Gastrocnemius medialis (tissue), 4 donors: ENCODE measurements around the gene TMEM37. TPM values are rescaled to one million over a fixed set of nuclear protein-coding genes. Genes with fewer than 3 reads are reported as not detected.
A peak's percentile ranks its signal among the peaks of the same experiment; 100 is the strongest.

Source experiments
- ATAC-seq, 2 donors: fragments of 150-250 bp; one replicate each; pipeline ENCODE4 v1.9.1; 2016
- DNase-seq, 2 donors: peaks; one replicate each; pipeline ENCODE4 v3.0.0-alpha.2; 2019
- H3K27ac ChIP-seq, 4 donors: fragments of 200-600 bp; sonication (generic); 1 replicate in 1 of 4; 2 replicates in 3 of 4; pipeline ENCODE4 v1.5.1; 2016 to 2018; ENCODE audit warnings: mild to moderate bottlenecking in 2 of 4, moderate library complexity in 1 of 4
- H3K27me3 ChIP-seq, 3 donors: fragments of 200-600 bp; sonication (generic) in 2 of 3; 1 replicate in 1 of 3; 2 replicates in 2 of 3; pipeline versions ENCODE4 v1.5.1 to v1.6.0; 2016 to 2019; ENCODE audit warnings: mild to moderate bottlenecking in 1 of 3, moderate library complexity in 1 of 3
- H3K36me3 ChIP-seq, 2 donors: fragments of 200-600 bp; sonication (generic) in 1 of 2; one replicate each; pipeline ENCODE4 v1.5.1; 2017 to 2018
- H3K4me1 ChIP-seq, 2 donors: fragments of 200-600 bp; sonication (generic) in 1 of 2; one replicate each; pipeline ENCODE4 v1.5.1; 2016 to 2017; ENCODE audit warnings: mild to moderate bottlenecking in 2 of 2
- H3K4me3 ChIP-seq, 4 donors: fragments of 200-600 bp; sonication (generic) in 3 of 4; 1 replicate in 1 of 4; 2 replicates in 3 of 4; pipeline ENCODE4 v1.5.1; 2016 to 2019; ENCODE audit warnings: mild to moderate bottlenecking in 2 of 4
- H3K9me3 ChIP-seq, 3 donors: fragments of 200-600 bp; sonication (generic) in 2 of 3; 1 replicate in 1 of 3; 2 replicates in 2 of 3; pipeline ENCODE4 v1.5.1; 2016 to 2019
- POLR2A ChIP-seq, 2 donors: fragments of 450-650 bp; IDR thresholded peaks; one replicate each; pipeline ENCODE4 v1.6.1; 2017; ENCODE audit warnings: antibody characterized with exemption in 2 of 2, mild to moderate bottlenecking in 2 of 2, moderate library complexity in 2 of 2
- in situ Hi-C, 4 donors: fragments of 200-750 bp; cut with MboI; loops; one replicate each; pipeline versions ENCODE4 v1.15.0 to v1.8.0; 2017; ENCODE audit warnings: low sequenced_read_pairs in 4 of 4
- intact Hi-C: fragments of 100-400 bp; cut with DNase I; formaldehyde crosslinking; loops from one replicate; pipeline ENCODE4 v1.15.1; 2023; ENCODE audit warnings: low total_unique reads
- total RNA-seq, 4 donors: library from RNA; depleted of rRNA; stranded (reverse); fragments of >200 nt; gene quantifications; one replicate each; pipeline versions ENCODE4 v1.1.0 to v1.2.3, GENCODE V29; 2016
- TF ChIP-seq, protein P1 (sequence below), 5 experiments: fragments of 450-650 bp in 3 of 5; fragments of 200-600 bp in 2 of 5; sonication (generic) in 2 of 5; IDR thresholded peaks in 4 of 5; conservative IDR thresholded peaks in 1 of 5; 1 replicate in 4 of 5; 2 replicates in 1 of 5; pipeline ENCODE4 v1.5.1; 2016 to 2019; ENCODE audit warnings: antibody characterized with exemption in 5 of 5, mild to moderate bottlenecking in 3 of 5, moderate library complexity in 3 of 5

Gene TMEM37
- total RNA-seq, 4 donors from 2014 or later = 0.49 to 2.7 (median 0.64) TPM

DNA sequence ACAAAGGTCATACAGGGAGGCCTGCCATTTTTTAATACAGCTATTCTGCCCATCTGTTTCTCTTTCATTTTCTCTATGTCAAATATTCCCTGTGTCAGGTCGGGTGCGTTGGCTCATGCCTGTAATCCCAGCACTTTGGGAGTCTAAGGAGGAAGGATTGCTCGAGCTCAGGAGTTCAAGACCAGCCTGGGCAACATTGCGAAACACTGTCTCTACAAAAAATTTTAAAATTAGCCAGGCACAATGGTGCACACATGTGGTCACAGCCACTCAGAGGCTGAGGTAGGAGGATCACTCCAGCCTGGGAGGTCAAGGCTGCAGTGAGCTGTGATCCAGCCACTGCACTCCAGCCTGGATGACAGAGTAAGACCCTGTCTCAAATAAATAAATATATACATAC, 34.7 kb downstream of the TMEM37 start:
- DNase-seq (no peak), ATAC-seq (no peak)
- Histone ChIP-seq H3K27me3 (no peaks in the 10 kb centered on the region), H3K9me3 (no peaks in the 10 kb centered on the region), H3K4me1 (peaks cover 7 to 11% of the 10 kb centered on the region in 2 donors), H3K27ac (no peak overlapping the region), H3K36me3 (no peaks in the 10 kb centered on the region), H3K4me3 (no peak overlapping the region)
- TF ChIP-seq, protein P1, sequence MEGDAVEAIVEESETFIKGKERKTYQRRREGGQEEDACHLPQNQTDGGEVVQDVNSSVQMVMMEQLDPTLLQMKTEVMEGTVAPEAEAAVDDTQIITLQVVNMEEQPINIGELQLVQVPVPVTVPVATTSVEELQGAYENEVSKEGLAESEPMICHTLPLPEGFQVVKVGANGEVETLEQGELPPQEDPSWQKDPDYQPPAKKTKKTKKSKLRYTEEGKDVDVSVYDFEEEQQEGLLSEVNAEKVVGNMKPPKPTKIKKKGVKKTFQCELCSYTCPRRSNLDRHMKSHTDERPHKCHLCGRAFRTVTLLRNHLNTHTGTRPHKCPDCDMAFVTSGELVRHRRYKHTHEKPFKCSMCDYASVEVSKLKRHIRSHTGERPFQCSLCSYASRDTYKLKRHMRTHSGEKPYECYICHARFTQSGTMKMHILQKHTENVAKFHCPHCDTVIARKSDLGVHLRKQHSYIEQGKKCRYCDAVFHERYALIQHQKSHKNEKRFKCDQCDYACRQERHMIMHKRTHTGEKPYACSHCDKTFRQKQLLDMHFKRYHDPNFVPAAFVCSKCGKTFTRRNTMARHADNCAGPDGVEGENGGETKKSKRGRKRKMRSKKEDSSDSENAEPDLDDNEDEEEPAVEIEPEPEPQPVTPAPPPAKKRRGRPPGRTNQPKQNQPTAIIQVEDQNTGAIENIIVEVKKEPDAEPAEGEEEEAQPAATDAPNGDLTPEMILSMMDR (IDR thresholded peaks at IDR 0.05 in 4 of 5, conservative IDR thresholded peaks at IDR 0.05 in 1 of 5) = no peak
- no peak for TF ChIP-seq POLR2A (IDR thresholded peaks at IDR 0.05)
- in situ Hi-C loops = loop anchor here in 2 of 4 donors (5.0 kb wide), 1 partner anchor 54 kb away; no protein-coding TSS in a partner anchor
- intact Hi-C loops = no loop called here

- TF ChIP-seq, protein P1 (IDR thresholded peaks at IDR 0.05 in 4 of 5, conservative IDR thresholded peaks at IDR 0.05 in 1 of 5) = no peak
- TF ChIP-seq POLR2A (IDR thresholded peaks at IDR 0.05) = no peak
- ATAC-seq = peak in 1 of 2 donors; percentile 60
- in situ Hi-C loops = loop anchor here in 2 of 4 donors (5.0 kb wide), 1 partner anchor 56 kb away; no protein-coding TSS in a partner anchor
Observed at GRCh38 chr2:119468154-119468955, 36.7 kb downstream of the TMEM37 start.

DNA sequence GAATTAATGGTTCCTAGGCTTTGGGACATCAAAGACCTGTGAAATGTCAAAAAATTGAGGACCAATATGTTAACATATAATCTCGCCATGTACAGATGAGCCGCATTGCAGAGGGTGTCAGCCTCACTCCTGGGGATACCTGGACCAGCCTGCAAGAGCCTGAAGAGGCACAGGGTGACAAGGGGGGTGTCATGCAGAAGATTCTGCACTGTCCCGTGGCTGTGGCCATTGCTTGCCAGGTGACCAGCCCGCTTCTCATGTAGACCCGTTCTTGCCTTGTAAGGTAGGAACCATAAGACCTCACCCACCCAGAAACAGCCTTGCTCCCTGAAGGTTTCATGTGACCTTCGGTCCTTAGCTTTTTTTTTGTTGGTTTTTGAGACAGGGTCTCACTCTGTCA, 37.5 kb downstream of the TMEM37 start:
- no peak overlapping the region for H3K4me3 ChIP-seq
- DNase-seq (no peak), ATAC-seq (no peak)
- TF ChIP-seq, protein P1 (IDR thresholded peaks at IDR 0.05 in 4 of 5, conservative IDR thresholded peaks at IDR 0.05 in 1 of 5) = no peak
- TF ChIP-seq POLR2A (IDR thresholded peaks at IDR 0.05) = no peak
- H3K27ac ChIP-seq = no peak overlapping the region
- H3K27me3 ChIP-seq = no peaks in the 10 kb centered on the region
- intact Hi-C loops (no loop called here), in situ Hi-C loops (loop anchor here in 2 of 4 donors (5.0 kb wide), 1 partner anchor 57 kb away; no protein-coding TSS in a partner anchor)
- H3K4me1 ChIP-seq = peaks cover 3 to 11% of the 10 kb centered on the region in 2 donors
- H3K9me3 ChIP-seq = no peaks in the 10 kb centered on the region
- H3K36me3 ChIP-seq = no peaks in the 10 kb centered on the region

More at GRCh38 chr2:119468154-119468955, 36.7 kb downstream of the TMEM37 start:
- Histone ChIP-seq H3K4me1 (peaks cover 7 to 11% of the 10 kb centered on the region in 2 donors), H3K27ac (no peak overlapping the region), H3K36me3 (no peaks in the 10 kb centered on the region), H3K4me3 (no peak overlapping the region), H3K27me3 (no peaks in the 10 kb centered on the region), H3K9me3 (no peaks in the 10 kb centered on the region)
- no peak for DNase-seq
- intact Hi-C loops = no loop called here

GRCh38 chr2:119469661-119470297, 38.1 kb downstream of the TMEM37 start:
- ATAC-seq = no peak
- Histone ChIP-seq H3K27me3 (no peaks in the 10 kb centered on the region), H3K27ac (no peak overlapping the region), H3K36me3 (no peaks in the 10 kb centered on the region), H3K4me1 (peaks cover 3 to 11% of the 10 kb centered on the region in 2 donors), H3K4me3 (no peak overlapping the region), H3K9me3 (no peaks in the 10 kb centered on the region)
- TF ChIP-seq POLR2A (IDR thresholded peaks at IDR 0.05) = no peak
- TF ChIP-seq, protein P1 (IDR thresholded peaks at IDR 0.05 in 4 of 5, conservative IDR thresholded peaks at IDR 0.05 in 1 of 5) = no peak
- no peak for DNase-seq
- in situ Hi-C loops (loop anchor here in 3 of 4 donors (5.0 to 10.0 kb wide), 2 partner anchors 57 to 65 kb away; no protein-coding TSS in a partner anchor), intact Hi-C loops (no loop called here)
